ENCODE results near the gene SEPTIN6. TPM values are rescaled to one million over a fixed set of nuclear protein-coding genes. Genes with fewer than 3 reads are reported as not detected.

The SEPTIN6 gene
- total RNA-seq, 6 experiments from 2014 or later = 12.7 to 25.6 (median 19.6) TPM

GRCh38 chrX:119659522-119659921, 33.4 kb downstream of the SEPTIN6 start:
- DNase-seq (no peak), ATAC-seq (no peak)
- Histone ChIP-seq H3K9me3 (no peaks in the 10 kb centered on the region), H3K4me3 (no peak overlapping the region), H3K27me3 (no peaks in the 10 kb centered on the region), H3K4me1 (no peaks in the 10 kb centered on the region), H3K36me3 (no peaks in the 10 kb centered on the region), H3K27ac (no peak overlapping the region)
- TF ChIP-seq POLR2A (IDR thresholded peaks at IDR 0.05) (no peak), CTCF (IDR thresholded peaks at IDR 0.05) (no peak)
- intact Hi-C loops (cut with DNase I) = no loop called here

- intact Hi-C loops (cut with DNase I) = no loop called here
- no peak overlapping the region for H3K27ac ChIP-seq
- peaks cover 0 to 3% (median 2%) of the 10 kb centered on the region in 4 donors for H3K36me3 ChIP-seq
- no peak for DNase-seq
- H3K4me1 ChIP-seq = no peaks in the 10 kb centered on the region
- ATAC-seq = peak in 1 of 4 donors; percentile 44
- WGBS (ENCODE audit: insufficient coverage, low coverage, low lambda C conversion rate, missing lambda C conversion rate) = 54% methylated on average over 6 of the region's 6 CpGs
- H3K9me3 ChIP-seq = no peaks in the 10 kb centered on the region
- H3K4me3 ChIP-seq = no peak overlapping the region
- H3K27me3 ChIP-seq = no peaks in the 10 kb centered on the region
- TF ChIP-seq CTCF (IDR thresholded peaks at IDR 0.05) (no peak), POLR2A (IDR thresholded peaks at IDR 0.05) (no peak)
Observed at GRCh38 chrX:119655125-119655524, 37.8 kb downstream of the SEPTIN6 start.

GRCh38 chrX:119654112-119654531, 38.8 kb downstream of the SEPTIN6 start:
- H3K27me3 ChIP-seq = no peaks in the 10 kb centered on the region
- DNase-seq (no peak), ATAC-seq (peak in 2 of 4 donors; percentile 32 to 46)
- intact Hi-C loops (cut with DNase I) = no loop called here
- H3K9me3 ChIP-seq = no peaks in the 10 kb centered on the region
- TF ChIP-seq CTCF (IDR thresholded peaks at IDR 0.05) (no peak), POLR2A (IDR thresholded peaks at IDR 0.05) (no peak)
- peaks cover 0 to 3% (median 2%) of the 10 kb centered on the region in 4 donors for H3K36me3 ChIP-seq
- H3K4me3 ChIP-seq = no peak overlapping the region
- H3K27ac ChIP-seq = no peak overlapping the region
- no peaks in the 10 kb centered on the region for H3K4me1 ChIP-seq
- 43% methylated on average over 4 of the region's 8 CpGs for WGBS (ENCODE audit: insufficient coverage, low coverage, low lambda C conversion rate, missing lambda C conversion rate)

GRCh38 chrX:119648421-119648775, 44.6 kb downstream of the SEPTIN6 start:
- Histone ChIP-seq H3K4me3 (no peak overlapping the region), H3K27me3 (no peaks in the 10 kb centered on the region), H3K27ac (no peak overlapping the region), H3K9me3 (no peaks in the 10 kb centered on the region), H3K36me3 (peaks cover 0 to 3% (median under 1%) of the 10 kb centered on the region in 4 donors), H3K4me1 (no peaks in the 10 kb centered on the region)
- 61% methylated on average over 6 of the region's 6 CpGs for WGBS (ENCODE audit: insufficient coverage, low coverage, low lambda C conversion rate, missing lambda C conversion rate)
- ATAC-seq (no peak), DNase-seq (no peak)
- TF ChIP-seq POLR2A (IDR thresholded peaks at IDR 0.05) = no peak
- intact Hi-C loops (cut with DNase I) = no loop called here

GRCh38 chrX:119647552-119648420, 45.2 kb downstream of the SEPTIN6 start:
- WGBS (ENCODE audit: insufficient coverage, low coverage, low lambda C conversion rate, missing lambda C conversion rate) = 80% methylated on average over 16 of the region's 17 CpGs
- Histone ChIP-seq H3K36me3 (peaks cover 0 to 3% (median 0%) of the 10 kb centered on the region in 4 donors), H3K4me3 (no peak overlapping the region), H3K27ac (no peak overlapping the region), H3K27me3 (no peaks in the 10 kb centered on the region), H3K9me3 (no peaks in the 10 kb centered on the region), H3K4me1 (no peaks in the 10 kb centered on the region)
- DNase-seq (no peak), ATAC-seq (no peak)
- intact Hi-C loops (cut with DNase I) = no loop called here
- TF ChIP-seq CTCF (IDR thresholded peaks at IDR 0.05) = no peak

Data from right lobe of liver (tissue), 6 donors.